GM18520 (cell line): ENCODE data around the gene SLC6A11.

Experiments used
- ATAC-seq: cut with Tn5 transposase; IDR thresholded peaks from one replicate; pipeline ENCODE4 v1.9.1; 2021; ENCODE audit not compliant: unreplicated experiment

The SLC6A11 gene

DNA sequence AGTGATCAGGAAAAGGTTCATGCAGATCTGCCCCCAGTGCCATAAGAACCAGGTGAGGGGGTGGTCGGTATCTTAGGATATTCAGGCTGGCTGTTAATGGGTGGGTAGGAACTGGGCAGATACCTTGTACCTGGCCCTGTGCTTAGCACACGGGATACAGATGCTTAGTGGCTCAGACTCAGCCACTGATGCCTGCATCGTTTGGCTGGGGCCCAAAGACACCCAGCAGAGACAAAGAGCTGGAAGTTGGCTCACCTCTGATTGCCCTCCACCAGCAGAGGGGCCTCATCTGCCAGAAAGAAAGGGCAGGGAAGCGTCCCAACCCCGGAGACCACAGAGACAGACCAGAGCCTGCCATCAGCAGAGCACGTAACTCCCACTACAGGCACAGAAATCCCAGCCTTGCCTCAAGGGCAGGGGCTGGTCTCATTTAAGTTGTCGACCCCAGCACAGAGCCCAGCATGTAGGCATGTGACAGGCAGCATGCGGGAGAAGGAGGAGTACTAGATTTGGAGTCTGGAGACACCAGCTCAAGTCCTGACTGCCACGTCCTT, 112.5 kb downstream of the SLC6A11 start:
- ATAC-seq, result no peak

DNA sequence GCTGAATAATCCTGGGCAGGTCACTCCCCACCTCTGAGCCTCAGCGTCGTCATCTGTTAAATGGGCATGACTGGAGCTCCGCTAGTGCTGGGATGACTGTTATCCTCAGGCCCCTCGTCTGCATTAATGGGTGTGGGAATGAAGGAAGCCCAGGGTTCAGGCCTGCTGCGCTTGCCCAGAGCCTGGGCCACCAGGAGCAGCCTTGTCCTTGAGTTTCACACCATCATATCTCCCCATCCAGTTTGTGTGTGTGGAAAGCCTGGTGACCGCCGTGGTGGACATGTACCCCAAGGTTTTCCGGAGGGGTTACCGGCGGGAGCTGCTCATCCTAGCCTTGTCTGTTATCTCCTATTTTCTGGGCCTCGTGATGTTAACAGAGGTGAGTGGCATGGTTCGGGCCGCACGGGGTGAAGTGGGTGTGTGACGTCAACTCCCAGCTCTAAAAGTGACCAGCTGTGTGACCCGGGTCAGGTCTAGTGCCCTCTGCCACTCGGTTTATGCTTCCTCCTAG, 113.0 kb downstream of the SLC6A11 start:
- ATAC-seq, result no peak

DNA sequence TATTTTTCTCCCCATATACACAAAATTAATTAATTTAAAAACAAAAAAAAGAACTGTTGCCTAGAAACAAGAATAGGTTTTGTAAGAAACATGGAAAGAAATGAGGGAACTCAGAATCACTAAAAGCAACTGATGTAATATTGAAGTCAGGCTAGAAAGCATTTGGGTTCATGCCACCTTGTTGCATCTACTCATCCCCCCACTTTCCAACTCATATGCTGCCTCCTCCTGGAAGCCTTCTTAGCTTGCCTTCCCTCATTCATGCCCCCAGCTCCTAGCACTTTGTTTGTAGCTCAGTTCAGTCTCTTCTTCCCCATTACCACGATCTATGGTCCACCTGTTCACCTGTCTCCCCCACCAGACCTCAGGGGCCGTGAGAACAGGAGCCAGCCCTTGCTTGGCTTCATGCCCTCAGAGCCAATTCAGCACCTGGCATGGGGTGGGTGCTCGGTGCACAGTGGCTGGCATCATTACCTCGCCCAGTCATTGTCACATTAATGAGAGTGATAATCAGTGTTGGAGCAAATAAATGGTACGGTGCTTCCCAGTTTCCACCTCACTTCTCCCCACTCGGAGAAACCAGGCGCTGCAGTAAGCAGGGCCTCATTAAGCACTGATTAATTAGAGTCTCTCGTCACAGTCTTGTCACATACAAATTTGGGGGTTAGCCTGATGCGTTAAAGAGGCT, 114.1 kb downstream of the SLC6A11 start:
- no peak for ATAC-seq

DNA sequence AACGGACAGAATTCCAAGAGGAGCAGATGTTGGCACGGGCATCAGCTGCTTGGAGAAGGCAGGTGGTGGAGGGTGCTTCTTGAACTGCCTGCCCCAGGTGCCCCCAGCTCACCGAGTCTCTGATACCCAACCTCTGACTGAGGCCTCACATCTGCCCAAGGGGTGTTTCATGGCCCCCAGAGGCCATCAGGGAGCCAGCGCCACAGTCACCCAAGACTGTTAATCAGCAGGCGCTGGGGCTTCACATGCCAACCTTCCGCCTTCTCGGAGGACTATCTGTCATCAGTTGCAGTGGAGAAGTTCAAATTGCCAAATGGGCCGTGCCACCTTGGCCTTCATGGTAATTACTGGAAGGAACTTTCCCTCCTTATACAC, 114.6 kb downstream of the SLC6A11 start:
- ATAC-seq, result no peak

DNA sequence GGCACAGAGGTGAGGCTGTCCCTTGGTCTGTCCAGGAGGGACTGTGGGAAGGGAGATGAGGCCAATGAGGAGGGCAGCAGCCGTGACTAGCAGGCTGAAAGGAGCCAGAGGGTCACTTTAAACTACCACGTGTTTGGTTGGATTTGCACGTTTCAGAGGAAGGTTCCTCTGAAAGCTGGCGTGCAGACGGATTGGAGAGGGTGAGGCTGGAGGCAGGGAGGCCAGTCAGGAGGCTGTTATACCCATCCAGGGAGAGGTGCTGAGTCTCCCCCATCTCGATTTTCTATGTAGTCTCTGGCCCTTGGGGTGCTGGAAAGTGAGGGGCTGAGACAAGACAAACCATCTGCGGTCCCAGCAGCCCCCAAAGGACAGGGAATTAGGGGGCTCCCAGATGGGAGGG, 116.6 kb downstream of the SLC6A11 start:
- ATAC-seq, result no peak

DNA sequence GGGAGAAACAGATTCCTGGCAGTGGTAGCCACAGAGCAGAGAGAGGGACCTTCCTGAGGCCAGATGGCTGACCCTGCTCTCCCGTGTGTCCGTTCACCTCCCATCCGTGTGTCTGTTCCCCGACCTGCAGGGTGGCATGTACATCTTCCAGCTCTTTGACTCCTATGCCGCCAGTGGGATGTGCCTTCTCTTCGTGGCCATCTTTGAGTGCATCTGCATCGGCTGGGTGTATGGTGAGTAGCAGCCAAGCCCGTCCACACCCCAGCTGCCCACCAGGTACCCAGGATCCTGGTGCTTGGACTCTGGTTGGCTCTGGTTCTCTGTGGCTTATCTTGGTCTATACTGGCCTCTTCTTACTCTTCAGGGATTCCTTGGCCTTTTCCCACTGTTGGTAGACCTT, 117.0 kb downstream of the SLC6A11 start:
- ATAC-seq, result no peak

DNA sequence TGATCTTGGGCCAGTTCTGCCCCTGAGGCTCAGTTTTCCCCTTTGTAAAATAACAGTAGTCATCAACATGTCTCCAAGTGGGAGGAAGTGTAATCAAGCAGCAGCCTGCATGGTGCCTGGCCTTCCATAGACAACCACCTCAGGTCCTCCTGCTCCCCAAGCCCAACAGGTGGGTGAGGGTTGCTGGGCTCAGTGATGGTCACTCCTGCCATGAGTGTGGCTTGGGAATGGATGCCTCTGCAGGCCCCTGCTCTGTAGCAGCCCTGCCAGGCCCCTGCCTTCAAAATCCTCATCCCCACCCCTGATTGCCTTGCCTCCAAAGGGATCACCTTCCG, 117.4 kb downstream of the SLC6A11 start:
- no peak for ATAC-seq

DNA sequence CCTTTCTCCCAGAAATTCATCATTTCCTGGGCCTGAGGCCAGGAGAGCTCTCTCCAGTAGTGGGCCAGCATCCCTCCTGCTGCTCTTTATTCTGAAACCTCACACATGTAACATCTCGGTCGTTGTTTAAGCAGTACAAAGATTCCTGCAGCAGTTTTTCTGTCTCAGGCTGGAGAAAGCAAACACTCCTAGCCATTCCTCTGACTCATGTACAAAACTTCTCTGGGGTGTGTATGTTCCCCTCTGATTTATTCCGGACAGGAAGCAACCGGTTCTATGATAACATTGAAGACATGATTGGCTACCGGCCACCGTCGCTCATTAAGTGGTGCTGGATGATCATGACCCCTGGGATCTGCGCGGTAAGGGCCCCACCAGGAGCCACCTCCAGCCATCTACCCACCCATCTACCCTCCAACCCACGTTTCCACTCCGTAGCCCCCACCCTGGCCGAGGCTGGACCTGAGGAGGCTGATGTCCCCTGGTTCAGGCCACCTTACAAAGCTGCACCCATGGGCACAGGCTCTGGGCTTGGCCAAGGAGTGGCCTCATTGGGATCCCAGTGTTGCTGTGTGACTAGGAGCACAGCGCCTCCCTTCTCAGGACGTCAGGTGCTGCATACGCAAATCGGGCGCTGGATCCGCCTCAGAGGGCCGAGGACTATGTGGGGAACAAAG, 117.9 kb downstream of the SLC6A11 start:
- ATAC-seq, result no peak

DNA sequence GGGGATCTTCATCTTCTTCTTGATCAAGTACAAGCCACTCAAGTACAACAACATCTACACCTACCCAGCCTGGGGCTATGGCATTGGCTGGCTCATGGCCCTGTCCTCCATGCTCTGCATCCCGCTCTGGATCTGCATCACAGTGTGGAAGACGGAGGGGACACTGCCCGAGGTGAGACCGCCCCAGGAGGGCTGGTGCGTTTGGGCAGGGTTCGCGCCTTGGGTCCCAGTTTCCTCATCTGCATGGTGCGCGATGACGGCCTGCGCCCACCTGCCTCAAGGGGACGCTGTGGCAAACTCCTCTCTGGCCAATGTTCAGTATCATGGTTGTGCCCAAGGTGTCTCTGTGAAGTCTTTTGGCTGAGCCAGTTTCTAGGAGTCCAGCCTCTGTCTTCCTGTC, 119.0 kb downstream of the SLC6A11 start:
- ATAC-seq, result no peak

DNA sequence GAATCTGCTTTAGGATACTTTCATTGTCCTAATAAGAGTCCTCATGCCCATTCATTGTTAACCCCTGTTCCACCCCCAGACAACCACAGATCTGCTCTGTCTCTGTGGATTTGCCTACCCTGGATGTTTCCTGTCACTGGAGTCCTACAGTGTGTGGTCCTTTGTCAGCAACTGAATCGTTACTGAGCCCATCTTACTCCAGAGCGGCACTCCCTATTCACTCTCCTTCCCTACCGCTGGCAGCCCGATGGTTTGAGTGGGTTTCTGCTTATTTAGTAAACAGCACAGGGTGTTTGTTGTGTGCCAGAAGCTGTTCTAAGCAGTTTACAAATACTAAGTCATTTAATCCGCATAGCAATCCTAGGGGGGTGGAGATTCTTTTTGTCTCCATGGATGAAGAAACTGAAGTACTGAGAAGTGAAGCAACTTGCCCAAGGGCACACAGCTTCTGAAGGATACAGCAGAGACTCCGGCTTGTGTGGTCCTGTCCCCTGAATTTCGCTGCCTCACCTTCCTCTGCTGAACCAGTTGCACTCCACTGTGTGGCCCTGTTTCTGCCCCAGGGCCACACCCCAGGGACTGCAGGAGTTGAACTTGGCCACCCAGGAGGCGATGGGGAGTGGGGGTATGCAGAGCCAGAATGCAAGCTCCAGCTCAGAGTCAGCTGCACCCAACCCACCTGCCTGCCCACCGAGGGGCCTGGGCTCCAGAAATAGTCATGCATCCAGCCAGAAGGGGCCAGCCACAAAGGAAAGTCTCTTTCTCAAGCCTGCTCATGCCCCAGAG, 120.0 kb downstream of the SLC6A11 start:
- no peak for ATAC-seq

DNA sequence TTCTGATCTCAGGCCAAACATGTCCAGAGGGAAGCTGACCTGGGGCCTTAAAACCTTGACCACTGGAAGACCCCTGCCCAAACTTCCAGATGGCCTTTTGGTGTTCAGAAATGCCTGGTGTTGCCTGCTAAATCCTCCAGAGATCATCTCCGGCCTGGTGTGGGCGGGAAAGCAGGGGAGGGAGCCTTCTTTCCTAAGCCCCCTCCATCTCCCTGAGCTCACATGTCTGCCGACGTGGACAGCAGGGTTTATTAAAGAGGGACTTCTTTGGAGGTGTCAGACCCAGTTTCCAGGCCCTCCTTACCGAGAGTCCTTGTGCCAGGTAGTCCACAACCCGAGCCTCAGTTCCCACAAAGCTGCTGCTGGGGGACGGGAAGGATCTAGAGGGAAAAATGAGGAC, 120.7 kb downstream of the SLC6A11 start:
- ATAC-seq, result no peak

DNA sequence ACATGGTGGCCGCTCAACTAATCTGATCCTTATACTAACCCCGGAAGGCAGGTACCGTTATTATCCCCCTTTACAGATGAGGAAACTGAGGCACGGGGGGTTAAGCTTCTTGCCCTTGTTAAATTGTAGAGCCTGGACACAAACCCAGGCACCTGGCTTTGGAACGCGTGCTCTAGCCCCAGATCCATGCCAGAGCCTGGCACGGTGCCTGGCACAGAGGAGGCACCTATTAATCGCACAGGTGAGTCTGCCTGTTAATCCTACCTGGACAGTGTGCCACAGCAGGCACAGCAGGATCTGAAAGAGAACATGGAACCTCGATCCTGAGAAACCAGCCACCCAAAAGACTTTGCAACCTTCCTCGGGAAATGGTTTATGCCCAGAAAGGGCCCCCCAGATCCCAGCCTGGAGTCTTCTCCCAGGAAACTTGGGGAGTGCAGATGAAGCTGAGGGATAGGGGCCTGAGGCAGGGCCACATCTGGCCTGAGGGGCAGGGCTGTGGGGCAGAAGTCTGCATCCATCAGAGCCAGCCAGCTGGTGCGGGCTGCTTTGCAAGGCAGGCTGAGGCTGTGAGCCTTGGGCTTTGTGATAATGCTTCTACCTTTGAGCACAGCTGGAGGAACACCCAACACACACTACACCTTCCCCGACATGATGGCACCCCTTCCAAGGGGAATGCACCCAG, 121.3 kb downstream of the SLC6A11 start:
- no peak for ATAC-seq

DNA sequence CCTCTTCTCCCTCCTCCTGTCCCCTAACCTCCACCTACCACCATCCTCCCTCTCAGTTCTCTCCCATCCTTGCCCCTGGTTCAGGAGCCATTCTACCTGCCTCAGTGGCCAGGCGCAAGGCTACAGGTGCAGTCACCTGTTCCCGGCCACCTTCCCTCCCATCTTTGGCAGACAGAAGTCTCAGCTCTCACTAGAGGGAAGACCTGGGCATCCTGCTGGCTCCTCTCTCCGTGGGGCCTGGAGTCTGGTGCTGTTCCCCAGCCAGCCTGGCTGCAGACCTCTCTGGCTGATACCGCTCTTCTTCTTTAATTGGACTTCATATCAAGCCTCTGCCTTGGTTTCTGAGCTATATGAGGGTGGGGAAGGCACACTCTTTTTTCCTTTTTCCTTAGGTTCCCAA, 123.5 kb downstream of the SLC6A11 start:
- no peak for ATAC-seq

DNA sequence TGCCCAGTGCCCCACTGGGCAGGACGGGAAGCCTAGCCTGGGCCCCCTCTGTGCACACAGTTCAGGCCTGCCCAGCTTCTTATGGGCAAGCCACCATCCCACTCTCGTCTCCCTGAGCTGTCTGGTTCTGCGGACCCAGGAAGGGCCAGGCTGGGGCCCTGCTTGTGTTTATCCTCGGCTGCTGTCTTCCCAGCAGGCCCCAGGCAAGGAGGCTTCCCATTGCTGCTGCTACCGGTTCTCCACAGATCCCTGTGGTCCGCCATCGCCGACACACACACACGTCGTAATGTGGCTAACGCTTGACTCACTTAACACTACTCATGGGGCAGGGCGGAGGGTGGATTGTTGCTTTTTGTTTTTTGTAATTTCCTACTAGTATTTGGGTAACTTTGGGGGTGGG, 124.1 kb downstream of the SLC6A11 start:
- ATAC-seq, result no peak

DNA sequence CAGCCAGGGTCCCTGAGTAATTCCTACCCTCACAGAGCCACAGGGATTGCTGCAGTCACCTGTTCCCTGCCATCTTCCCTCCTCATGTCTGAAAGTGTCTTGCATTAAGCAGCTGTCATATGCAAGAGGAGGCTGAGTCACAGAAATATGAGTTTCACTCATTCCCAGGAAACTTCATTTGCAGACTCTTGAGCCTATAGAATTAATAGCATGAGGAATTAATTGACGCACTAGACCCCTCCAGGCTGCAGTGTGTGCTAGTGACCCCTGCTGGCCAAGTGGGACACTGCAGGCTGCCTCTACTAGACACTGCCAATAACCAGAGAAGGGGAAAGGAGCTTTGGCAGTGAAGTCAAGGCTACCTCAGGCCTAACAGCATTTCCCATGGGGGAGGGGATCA, 125.9 kb downstream of the SLC6A11 start:
- no peak for ATAC-seq

DNA sequence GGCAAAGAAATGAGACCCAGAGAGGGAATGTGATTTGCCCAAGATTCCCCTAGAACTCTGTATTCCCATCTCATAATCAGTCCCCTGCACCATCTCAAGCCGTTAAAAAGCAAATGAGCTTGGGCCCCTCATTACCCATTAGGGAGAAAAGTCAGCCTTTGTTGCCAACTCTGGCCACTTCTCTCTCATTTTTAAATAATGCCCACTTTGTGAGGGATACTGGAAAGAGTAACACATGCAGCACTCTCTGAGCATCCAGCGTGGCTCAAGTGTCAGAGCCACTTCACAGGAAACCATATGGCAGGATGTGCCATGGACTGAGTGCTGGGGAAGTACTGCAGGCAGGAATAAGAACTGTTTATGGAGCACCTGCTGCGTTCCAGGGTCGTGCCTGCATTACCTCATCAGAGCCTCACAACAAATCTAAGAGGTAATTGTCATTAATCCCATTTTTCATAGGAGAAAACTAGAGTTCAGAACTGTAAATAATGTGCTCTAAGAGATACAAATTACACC, 126.7 kb downstream of the SLC6A11 start:
- ATAC-seq, result no peak

DNA sequence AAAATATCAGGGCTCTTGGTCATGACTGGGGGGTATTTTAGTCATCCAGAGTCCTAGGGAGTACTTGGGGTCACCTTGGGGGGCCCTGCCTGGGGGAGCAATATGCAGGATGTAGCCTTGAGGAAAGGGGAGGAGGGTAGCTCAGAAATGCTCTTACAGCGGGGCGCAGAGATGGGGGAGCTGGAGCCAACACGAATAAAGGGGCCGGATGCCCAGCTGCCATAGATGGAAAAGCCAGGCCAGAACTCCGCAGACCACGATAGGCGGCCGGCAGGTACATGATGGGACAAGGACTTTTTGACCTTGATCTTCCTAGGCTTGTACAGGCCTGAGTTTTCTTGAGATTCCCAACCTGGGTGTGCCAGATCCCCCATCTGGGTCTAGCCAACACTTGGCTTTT, 128.8 kb downstream of the SLC6A11 start:
- ATAC-seq, result no peak

DNA sequence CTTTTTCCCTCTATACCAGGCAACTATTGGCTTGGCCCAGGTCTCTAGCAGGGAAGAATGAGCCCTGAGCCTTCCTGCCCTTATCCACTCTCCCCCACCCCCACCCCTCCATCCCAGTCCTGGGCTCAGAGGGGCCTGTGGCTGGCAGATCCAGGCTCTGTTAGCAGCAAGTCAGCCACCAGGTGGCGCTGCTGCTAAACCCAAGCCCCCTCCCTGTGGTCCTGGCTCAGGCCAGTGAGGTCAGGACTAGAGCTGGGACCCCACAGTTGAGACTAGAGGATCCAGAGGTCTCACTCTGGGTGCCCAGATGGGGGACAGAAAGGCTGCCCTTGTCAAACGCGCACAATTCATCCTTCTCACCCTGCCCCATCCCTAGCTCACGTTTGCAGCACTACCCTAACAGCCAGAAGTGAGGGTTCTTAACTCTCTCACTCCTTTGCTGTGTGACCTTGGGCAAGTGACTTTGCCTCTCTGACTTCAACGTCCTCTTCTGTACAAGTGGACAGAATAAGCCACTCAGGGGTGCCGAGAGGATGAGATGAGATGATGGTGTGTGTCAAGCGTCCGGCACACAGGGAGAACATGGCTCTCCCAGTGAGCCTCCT, 129.8 kb downstream of the SLC6A11 start:
- no peak for ATAC-seq

DNA sequence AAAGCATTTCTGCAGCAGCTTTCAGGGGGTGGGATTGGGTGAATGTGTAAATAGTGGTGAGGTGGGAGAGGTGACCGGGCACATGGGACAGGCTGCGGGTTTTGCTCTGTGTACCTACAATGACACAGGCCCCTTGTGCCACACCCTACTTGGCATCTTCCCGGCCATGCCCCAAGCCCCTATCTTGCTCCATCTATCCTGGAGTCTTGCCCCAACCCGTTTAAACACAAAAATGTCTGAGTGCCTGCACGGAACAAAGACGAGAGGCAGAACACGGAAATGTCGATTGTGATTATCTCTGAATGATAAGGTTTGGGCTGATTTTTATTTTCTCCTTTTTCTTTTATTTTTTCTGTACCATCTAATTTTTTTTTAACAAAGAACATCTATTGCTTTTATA, 130.5 kb downstream of the SLC6A11 start:
- no peak for ATAC-seq

DNA sequence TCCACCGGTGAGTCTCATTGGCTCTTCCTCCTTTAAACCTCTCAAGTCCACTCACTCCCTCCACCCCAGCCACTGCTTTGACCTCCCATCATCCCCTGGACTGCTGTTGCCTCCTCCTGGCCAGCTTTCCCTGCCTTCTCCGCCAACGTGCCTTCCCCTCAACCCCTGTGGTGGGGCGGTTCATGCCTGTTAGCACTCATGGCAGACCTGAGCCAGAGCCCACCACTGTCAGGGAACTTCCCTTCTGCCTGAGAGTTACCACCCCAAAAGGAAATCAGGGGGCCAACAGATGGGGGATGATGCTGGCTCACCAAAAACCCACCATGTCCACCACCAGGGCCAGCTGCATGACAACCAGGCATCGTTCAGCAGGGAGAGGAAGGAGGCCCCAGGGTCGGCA, 132.3 kb downstream of the SLC6A11 start:
- ATAC-seq, result no peak

DNA sequence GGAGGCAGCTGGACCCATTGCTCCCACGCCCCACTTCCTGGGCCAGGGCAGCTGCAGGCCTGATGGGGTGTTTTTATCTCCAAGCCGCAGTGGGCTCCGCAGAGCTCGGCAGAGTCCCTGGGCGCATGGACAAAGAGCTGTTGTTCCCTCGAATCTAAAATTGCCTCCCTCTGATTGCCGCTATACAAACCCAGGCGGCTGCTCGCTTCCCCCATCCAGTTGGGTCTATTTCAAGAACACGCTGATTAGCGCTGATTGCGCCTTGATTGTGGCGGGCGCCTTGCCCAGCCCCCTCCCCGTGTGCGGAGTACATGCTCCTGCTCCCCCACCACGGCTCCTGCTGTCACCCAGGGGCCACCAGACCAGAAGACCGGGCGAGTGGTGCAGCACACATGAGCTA, 133.2 kb downstream of the SLC6A11 start:
- no peak for ATAC-seq
